Measurements from ENCODE around the gene SNORC. TPM values are rescaled to one million over a fixed set of nuclear protein-coding genes. Genes with fewer than 3 reads are reported as not detected.

The SNORC gene
- total and polyA plus RNA-seq, 2 of the 13 experiments (the other 11 are each of a cell fraction or from before 2014, with no cell fraction given), result 59.1 to 86.1 TPM

GRCh38 chr2:232875256-232876121, 5.4 kb downstream of the SNORC start (continued):
- TF ChIP-seq NFIB (CRISPR knock-in tag; IDR thresholded peaks at IDR 0.05; ENCODE audit: borderline replicate concordance) (peak; percentile 36; the same call in 1 of the 2 replicates), ETV6 (CRISPR knock-in tag; conservative IDR thresholded peaks at IDR 0.05) (0 out of 2 replicates have a peak, but pooled peaks have one; percentile 55), CBFB (CRISPR knock-in tag; IDR thresholded peaks at IDR 0.05) (peak; percentile 18; the same call in 1 of the 2 replicates), ZNF691 (CRISPR knock-in tag; IDR thresholded peaks at IDR 0.05; ENCODE audit: borderline replicate concordance, low read depth) (0 out of 2 replicates have a peak, but pooled peaks have one; percentile 15), USF2 (IDR thresholded peaks at IDR 0.05; ENCODE audit: low read depth, low read length) (no peak), USF2 (CRISPR knock-in tag; IDR thresholded peaks at IDR 0.05; ENCODE audit: borderline replicate concordance) (no peak), HDAC1 (CRISPR knock-in tag; IDR thresholded peaks at IDR 0.05) (peak; percentile 25; the same call in 1 of the 2 replicates), CTCF (CRISPR knock-in tag; IDR thresholded peaks at IDR 0.05) (peak; percentile 49), MLX (CRISPR knock-in tag; IDR thresholded peaks at IDR 0.05) (no peak), MEIS2 (CRISPR knock-in tag; IDR thresholded peaks at IDR 0.05) (0 out of 2 replicates have a peak, but pooled peaks have one; percentile 38), ZBTB44 (CRISPR knock-in tag; IDR thresholded peaks at IDR 0.05) (no peak), ZNF839 (CRISPR knock-in tag; IDR thresholded peaks at IDR 0.05; ENCODE audit: borderline replicate concordance) (0 out of 2 replicates have a peak, but pooled peaks have one; percentile 28), ZNF766 (CRISPR knock-in tag; IDR thresholded peaks at IDR 0.05; ENCODE audit: borderline replicate concordance) (no peak), ZC3H13 (CRISPR knock-in tag; IDR thresholded peaks at IDR 0.05) (0 out of 2 replicates have a peak, but pooled peaks have one; percentile 46), CBX5 (CRISPR knock-in tag; IDR thresholded peaks at IDR 0.05; ENCODE audit: borderline replicate concordance) (no peak), HDAC2 (CRISPR knock-in tag; IDR thresholded peaks at IDR 0.05) (peak; percentile 6; the same call in 1 of the 2 replicates), DRAP1 (CRISPR knock-in tag; IDR thresholded peaks at IDR 0.05) (peak; percentile 58; the same call in 1 of the 2 replicates), U2AF2 (IDR thresholded peaks at IDR 0.05; ENCODE audit: low read depth, low read length) (no peak), ZNF782 (CRISPR knock-in tag; IDR thresholded peaks at IDR 0.05; ENCODE audit: borderline replicate concordance) (no peak), ZFY (CRISPR knock-in tag; IDR thresholded peaks at IDR 0.05) (no peak; the same call in 1 of the 2 replicates), RBFOX2 (IDR thresholded peaks at IDR 0.05; ENCODE audit: low read depth, low read length) (peak; percentile 75), GATAD2A (CRISPR knock-in tag; IDR thresholded peaks at IDR 0.05) (0 out of 2 replicates have a peak, but pooled peaks have one; percentile 28)
